Activated CD8-positive, alpha-beta memory T cell treated with anti-CD3 and anti-CD28 coated beads, Interleukin-2, amount 50 U/mL, for 4 hours (primary cell): Measurements from ENCODE around the gene GABRA4.

Source experiments
- DNase-seq: peaks from one replicate; pipeline ENCODE4 v3.0.0-alpha.2; 2020

Gene GABRA4

GRCh38 chr4:46993075-46994006 lies at the start of gene GABRA4:
TSS of gene GABRA4 (minus strand) at chr4:46993581. CDS start at chr4:46993424, 157 bp downstream.
- DNase-seq: no peak

GRCh38 chr4:47040828-47041227 lies 47.4 kb upstream of the GABRA4 start:
- no peak for DNase-seq

- DNase-seq: no peak
These were observed 44.9 kb upstream of the GABRA4 start for GRCh38 chr4:47038263-47038662.

- DNase-seq: peak; percentile 35
These were observed 39.2 kb upstream of the GABRA4 start for GRCh38 chr4:47032405-47033106.

- DNase-seq: no peak
These were observed 38.5 kb upstream of the GABRA4 start for GRCh38 chr4:47031751-47032404.

GRCh38 chr4:47031011-47031678 lies 37.8 kb upstream of the GABRA4 start, which contains the start of gene GABRB1:
TSS of gene GABRB1 (plus strand) at chr4:47031567.
- DNase-seq: no peak

GRCh38 chr4:47017494-47017893 lies 24.1 kb upstream of the GABRA4 start:
- DNase-seq: no peak

- DNase-seq: no peak
These were observed 23.7 kb upstream of the GABRA4 start for GRCh38 chr4:47017081-47017480.

GRCh38 chr4:47013373-47013772 lies 20.0 kb upstream of the GABRA4 start:
- DNase-seq: no peak

GRCh38 chr4:47012676-47013075 lies 19.3 kb upstream of the GABRA4 start:
- no peak for DNase-seq

- no peak for DNase-seq
These were observed 17.6 kb upstream of the GABRA4 start for GRCh38 chr4:47010912-47011446.

GRCh38 chr4:47010347-47010911 lies 17.0 kb upstream of the GABRA4 start:
- no peak for DNase-seq

GRCh38 chr4:47002580-47002979 lies 9.2 kb upstream of the GABRA4 start:
- DNase-seq: no peak

GRCh38 chr4:47000406-47000805 lies 7.0 kb upstream of the GABRA4 start:
- DNase-seq: no peak

- no peak for DNase-seq
These were observed 6.2 kb upstream of the GABRA4 start for GRCh38 chr4:46999566-46999965.

GRCh38 chr4:46994007-46994405 lies 625 bp upstream of the GABRA4 start:
- no peak for DNase-seq

GRCh38 chr4:46992338-46992737 lies 1.0 kb downstream of the GABRA4 start:
- no peak for DNase-seq

- DNase-seq: no peak
These were observed 6.3 kb downstream of the GABRA4 start for GRCh38 chr4:46986922-46987638.

GRCh38 chr4:46984781-46985180 lies 8.6 kb downstream of the GABRA4 start:
- no peak for DNase-seq

GRCh38 chr4:46980851-46981250 lies 12.5 kb downstream of the GABRA4 start:
- DNase-seq: no peak

- DNase-seq: no peak
These were observed 13.7 kb downstream of the GABRA4 start for GRCh38 chr4:46979726-46980125.

- no peak for DNase-seq
These were observed 14.1 kb downstream of the GABRA4 start for GRCh38 chr4:46979283-46979682.
